Measurements from ENCODE around the gene MAEA. TPM values are rescaled to one million over a fixed set of nuclear protein-coding genes. Genes with fewer than 3 reads are reported as not detected.
"Not testable (repeated sequence)": the region's sequence is repeated elsewhere in the genome, so short reads cannot be mapped to it uniquely, and the experiment has no call there.

MAEA gene
- total and polyA plus RNA-seq, 2 experiments from 2014 or later = 49.8 to 99.0 TPM

- TF ChIP-seq ZNF462 (CRISPR knock-in tag; IDR thresholded peaks at IDR 0.05) = no peak
- no peak for TF ChIP-seq ZNF331 (CRISPR knock-in tag; IDR thresholded peaks at IDR 0.05; ENCODE audit: low read depth)
- TF ChIP-seq CTCF (conservative IDR thresholded peaks at IDR 0.05; ENCODE audit: low read depth in 2 of 2) = no peak
- TF ChIP-seq EZH2phosphoT487 (IDR thresholded peaks at IDR 0.05; ENCODE audit: unreplicated experiment) = no peak
- no peak for TF ChIP-seq POLR2AphosphoS5 (IDR thresholded peaks at IDR 0.05; ENCODE audit: low read depth)
- no peak for TF ChIP-seq ETS1 (IDR thresholded peaks at IDR 0.05)
- no peak for TF ChIP-seq CREB1 (CRISPR knock-in tag; IDR thresholded peaks at IDR 0.05; ENCODE audit: low read depth)
- no peak for TF ChIP-seq STAT1 (IDR thresholded peaks at IDR 0.05; ENCODE audit: unreplicated experiment)
- no peak for TF ChIP-seq JUNB (IDR thresholded peaks at IDR 0.05; ENCODE audit: unreplicated experiment)
Observed at GRCh38 chr4:1291996-1292702, 2.5 kb downstream of the MAEA start (continued).

GRCh38 chr4:1292703-1293011, 3.0 kb downstream of the MAEA start:
- H4K20me1 ChIP-seq (replicated peaks; ENCODE audit: insufficient read depth) = peaks cover 32% of the 10 kb centered on the region
- H3K4me1 ChIP-seq (ENCODE audit: insufficient read depth) = peaks cover 21% of the 10 kb centered on the region
- not testable (repeated sequence) for H3K27ac Mint-ChIP-seq; H3K4me2 ChIP-seq; H3K36me3 ChIP-seq (ENCODE audit: insufficient read depth); H2AFZ ChIP-seq; DNase-seq (ENCODE audit: low spot score); H3K9me3 Mint-ChIP-seq; H3K27ac ChIP-seq (ENCODE audit: low read depth); H3K4me3 ChIP-seq; H3K4me3 Mint-ChIP-seq; H3F3A ChIP-seq (replicated peaks; ENCODE audit: low read depth); H3K9me2 ChIP-seq (ENCODE audit: insufficient read depth); ATAC-seq; H3K27me3 ChIP-seq (ENCODE audit: insufficient read depth); H3K27me3 Mint-ChIP-seq (ENCODE audit: insufficient read depth, low read depth, poor library complexity)
- H3K79me2 ChIP-seq (replicated peaks; ENCODE audit: insufficient read depth) = peaks cover 69% of the 10 kb centered on the region
- Mint-ChIP-seq H3K4me1 (peaks cover 51% of the 10 kb centered on the region), H3K36me3 (ENCODE audit: low read depth) (peaks cover 23% of the 10 kb centered on the region; the same call in 2 of the 3 replicates)
